Chondrocyte (in vitro differentiated cells): ENCODE results near the gene POLR3H. TPM values are rescaled to one million over a fixed set of nuclear protein-coding genes. Genes with fewer than 3 reads are reported as not detected.

Experiments
- DNase-seq: peaks from one replicate; pipeline ENCODE4 v3.0.0; 2021; ENCODE audit warnings: mixed read lengths, low spot score
- H3K27ac Mint-ChIP-seq: one replicate; pipeline ENCODE4 v1.8.0; 2021; ENCODE audit warnings: mild to moderate bottlenecking, moderate library complexity, mixed read lengths; ENCODE audit not compliant: unreplicated experiment
- H3K27me3 Mint-ChIP-seq: 2 replicates; pipeline ENCODE4 v1.8.0; 2021; ENCODE audit warnings: low read depth, mixed read lengths
- H3K36me3 Mint-ChIP-seq: 2 replicates; pipeline ENCODE4 v1.8.0; 2021; ENCODE audit warnings: low read depth, mixed read lengths
- H3K4me1 Mint-ChIP-seq: 2 replicates; pipeline ENCODE4 v1.8.0; 2021; ENCODE audit warnings: low read depth, mild to moderate bottlenecking, mixed read lengths
- H3K4me3 Mint-ChIP-seq: one replicate; pipeline ENCODE4 v1.8.0; 2021; ENCODE audit warnings: mild to moderate bottlenecking, moderate library complexity, mixed read lengths; ENCODE audit not compliant: unreplicated experiment
- H3K9me3 Mint-ChIP-seq: 2 replicates; pipeline ENCODE4 v1.8.0; 2021; ENCODE audit warnings: low read depth, mixed read lengths
- total RNA-seq: library from RNA; stranded (reverse); gene quantifications from 3 replicates; pipeline ENCODE4 v1.2.1, GENCODE V29; 2021
- TF ChIP-seq, protein P1 (sequence below): fragments of 200-600 bp; sonication (generic); IDR thresholded peaks from 2 replicates; pipeline ENCODE4 v1.5.0; 2021; ENCODE audit warnings: antibody characterized with exemption, mild to moderate bottlenecking, moderate library complexity

POLR3H gene
- total RNA-seq, 1 donor from 2014 or later, result 41.5 TPM

DNA sequence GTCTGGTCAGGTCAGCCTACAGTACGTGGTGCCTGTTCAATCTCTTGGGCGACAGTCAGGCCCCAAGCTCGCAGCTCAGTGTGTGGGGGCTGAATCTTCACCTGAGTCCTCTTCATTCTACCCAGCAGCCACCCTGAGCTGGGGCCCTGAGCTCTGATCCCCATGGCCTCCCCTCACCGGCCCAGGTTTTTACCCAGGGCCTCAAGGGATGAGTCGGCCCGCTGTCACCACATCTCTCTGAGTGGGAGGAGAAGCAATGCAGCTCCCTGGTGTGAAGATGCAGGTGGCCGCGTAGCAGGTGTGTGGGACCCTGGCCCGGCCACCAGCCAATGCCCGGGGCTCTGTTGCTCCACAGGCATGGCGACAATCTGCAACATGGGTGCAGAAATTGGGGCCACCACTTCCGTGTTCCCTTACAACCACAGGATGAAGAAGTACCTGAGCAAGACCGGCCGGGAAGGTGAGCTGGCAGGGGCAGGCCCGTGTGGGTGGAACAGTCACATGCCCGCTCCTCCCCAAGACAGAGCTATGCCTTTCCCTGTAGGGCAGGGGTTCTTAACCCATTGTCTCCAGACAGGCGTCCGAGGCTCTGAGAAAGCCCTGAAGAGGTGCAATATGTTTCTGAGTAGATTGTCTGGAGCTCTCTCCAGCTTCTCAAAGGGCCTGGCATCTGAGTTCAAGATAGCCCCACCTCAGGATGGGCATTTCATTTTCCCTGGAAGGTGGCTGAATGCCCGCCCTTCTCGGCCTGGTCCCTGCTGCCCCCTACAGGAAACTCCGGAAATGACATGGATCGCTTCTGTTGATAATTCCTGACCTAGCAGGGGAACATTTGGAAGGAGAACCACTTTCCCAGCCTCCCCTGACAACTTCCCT is 26.9 kb downstream of the POLR3H start:
- peaks cover 14% of the 10 kb centered on the region for H3K4me1 Mint-ChIP-seq
- no peaks in the 10 kb centered on the region for H3K9me3 Mint-ChIP-seq
- TF ChIP-seq, protein P1, sequence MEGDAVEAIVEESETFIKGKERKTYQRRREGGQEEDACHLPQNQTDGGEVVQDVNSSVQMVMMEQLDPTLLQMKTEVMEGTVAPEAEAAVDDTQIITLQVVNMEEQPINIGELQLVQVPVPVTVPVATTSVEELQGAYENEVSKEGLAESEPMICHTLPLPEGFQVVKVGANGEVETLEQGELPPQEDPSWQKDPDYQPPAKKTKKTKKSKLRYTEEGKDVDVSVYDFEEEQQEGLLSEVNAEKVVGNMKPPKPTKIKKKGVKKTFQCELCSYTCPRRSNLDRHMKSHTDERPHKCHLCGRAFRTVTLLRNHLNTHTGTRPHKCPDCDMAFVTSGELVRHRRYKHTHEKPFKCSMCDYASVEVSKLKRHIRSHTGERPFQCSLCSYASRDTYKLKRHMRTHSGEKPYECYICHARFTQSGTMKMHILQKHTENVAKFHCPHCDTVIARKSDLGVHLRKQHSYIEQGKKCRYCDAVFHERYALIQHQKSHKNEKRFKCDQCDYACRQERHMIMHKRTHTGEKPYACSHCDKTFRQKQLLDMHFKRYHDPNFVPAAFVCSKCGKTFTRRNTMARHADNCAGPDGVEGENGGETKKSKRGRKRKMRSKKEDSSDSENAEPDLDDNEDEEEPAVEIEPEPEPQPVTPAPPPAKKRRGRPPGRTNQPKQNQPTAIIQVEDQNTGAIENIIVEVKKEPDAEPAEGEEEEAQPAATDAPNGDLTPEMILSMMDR, result peak; percentile 91
- no peak for DNase-seq
- H3K36me3 Mint-ChIP-seq, result peaks cover 8% of the 10 kb centered on the region
- no peak overlapping the region for H3K4me3 Mint-ChIP-seq
- no peak overlapping the region for H3K27ac Mint-ChIP-seq
- H3K27me3 Mint-ChIP-seq, result no peaks in the 10 kb centered on the region

DNA sequence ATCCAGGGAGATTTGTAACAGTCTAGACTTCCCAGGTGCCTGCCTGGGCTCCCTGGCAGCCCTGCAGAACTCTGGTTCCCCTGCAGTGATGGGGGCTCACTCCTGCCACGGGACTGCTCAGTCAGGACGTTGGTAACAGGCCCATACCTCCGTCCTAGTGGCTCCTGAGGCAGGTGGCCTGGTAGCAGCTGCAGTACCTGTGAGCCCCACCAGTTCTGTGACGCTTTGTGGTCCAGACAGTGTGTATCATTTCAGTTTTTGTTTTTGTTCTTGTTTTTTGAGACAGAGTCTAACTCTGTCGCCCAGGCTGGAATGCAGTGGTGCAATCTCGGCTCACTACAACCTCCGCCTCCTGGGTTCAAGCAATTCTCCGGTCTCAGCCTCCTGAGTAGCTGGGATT is 27.8 kb downstream of the POLR3H start:
- Mint-ChIP-seq H3K4me1 (peaks cover 24% of the 10 kb centered on the region), H3K36me3 (peaks cover 8% of the 10 kb centered on the region), H3K27me3 (no peaks in the 10 kb centered on the region), H3K9me3 (no peaks in the 10 kb centered on the region), H3K27ac (no peak overlapping the region), H3K4me3 (no peak overlapping the region)
- TF ChIP-seq, protein P1, result no peak
- no peak for DNase-seq

DNA sequence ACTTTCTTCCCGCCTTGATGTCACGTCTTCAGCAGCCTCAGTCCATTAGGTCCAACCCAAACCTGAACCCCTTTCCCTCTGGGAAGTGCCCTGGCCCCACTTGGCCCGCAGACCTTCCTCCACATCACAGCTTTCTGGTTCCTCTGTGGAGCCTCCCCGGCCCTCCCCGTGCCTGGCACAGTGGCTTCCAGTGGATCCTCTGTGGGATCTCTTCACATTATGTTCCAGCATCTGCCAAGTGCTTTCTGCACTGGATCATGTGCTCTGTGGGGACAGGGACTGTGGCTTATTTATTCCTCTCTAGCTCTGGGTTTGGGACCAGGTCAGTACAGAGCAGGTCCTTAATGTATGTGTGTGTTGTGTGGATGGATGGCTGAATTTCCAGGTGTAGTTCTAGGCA is 30.9 kb downstream of the POLR3H start:
- no peaks in the 10 kb centered on the region for H3K27me3 Mint-ChIP-seq
- H3K36me3 Mint-ChIP-seq, result peaks cover 8% of the 10 kb centered on the region
- H3K4me3 Mint-ChIP-seq, result no peak overlapping the region
- peak overlapping the region; percentile 96 for H3K27ac Mint-ChIP-seq
- DNase-seq, result no peak
- H3K4me1 Mint-ChIP-seq, result peaks cover 25% of the 10 kb centered on the region
- TF ChIP-seq, protein P1, result no peak
- H3K9me3 Mint-ChIP-seq, result no peaks in the 10 kb centered on the region

DNA sequence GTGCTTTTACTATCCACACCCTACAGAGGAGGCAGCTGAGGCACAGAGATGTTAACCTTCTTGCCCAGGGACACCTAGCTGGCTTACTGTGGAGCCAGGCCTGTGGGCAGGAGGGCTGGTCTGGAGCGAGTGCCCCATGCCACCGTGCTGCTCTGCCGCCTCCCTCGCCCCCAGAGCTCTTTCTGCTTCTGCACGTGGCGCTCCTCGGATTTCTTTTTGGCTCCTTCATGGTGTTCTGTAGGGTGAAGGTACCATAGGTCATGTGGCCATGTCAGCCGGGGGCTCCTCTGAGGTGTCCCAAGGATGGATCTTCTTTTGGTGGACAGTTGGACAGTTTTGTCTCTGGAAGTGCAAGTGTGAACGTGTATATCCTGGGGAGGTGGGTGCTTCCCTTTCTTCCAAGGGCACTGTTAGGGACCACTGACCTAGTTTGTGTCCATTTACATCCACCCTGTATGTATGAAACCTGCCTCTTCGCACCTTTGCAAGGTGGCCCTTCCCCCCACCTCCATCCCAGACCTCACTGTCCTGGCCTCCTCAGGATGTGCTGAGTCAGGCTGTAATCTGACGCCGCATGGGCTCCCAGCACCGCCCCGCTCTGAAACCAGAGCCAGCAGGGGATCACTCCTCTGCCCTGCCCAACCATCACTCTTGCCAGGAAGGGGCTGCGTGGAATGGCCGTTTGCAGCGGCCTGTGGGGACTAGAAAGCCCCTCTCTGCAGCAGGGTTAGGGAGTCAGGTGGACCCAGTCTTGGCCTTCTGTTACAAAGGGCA is 31.7 kb downstream of the POLR3H start:
- TF ChIP-seq, protein P1, result no peak
- DNase-seq, result no peak
- H3K27me3 Mint-ChIP-seq, result no peaks in the 10 kb centered on the region
- no peaks in the 10 kb centered on the region for H3K9me3 Mint-ChIP-seq
- no peak overlapping the region for H3K4me3 Mint-ChIP-seq
- peak overlapping the region; percentile 96 for H3K27ac Mint-ChIP-seq
- peaks cover 10% of the 10 kb centered on the region for H3K36me3 Mint-ChIP-seq
- peaks cover 25% of the 10 kb centered on the region for H3K4me1 Mint-ChIP-seq

DNA sequence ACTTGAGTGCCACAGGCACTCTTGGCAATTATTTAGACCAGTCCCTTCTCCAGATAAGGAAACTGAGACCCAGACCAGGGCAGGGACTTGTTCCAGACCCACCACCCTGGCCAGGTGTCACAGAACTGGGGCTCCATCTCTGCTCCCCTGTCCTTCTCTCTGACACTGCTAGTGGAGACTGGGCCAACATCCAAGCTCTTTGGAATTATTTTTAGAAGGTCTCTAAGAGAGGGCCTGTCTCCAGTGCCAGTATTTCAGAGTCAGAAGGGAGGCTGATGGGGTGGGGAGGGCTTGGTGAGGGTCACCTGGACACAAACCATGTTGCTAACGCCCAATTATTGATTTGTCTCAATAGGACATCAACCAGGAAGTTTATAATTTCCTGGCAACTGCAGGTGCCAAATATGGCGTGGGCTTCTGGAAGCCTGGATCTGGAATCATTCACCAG is 32.7 kb downstream of the POLR3H start:
- Mint-ChIP-seq H3K9me3 (no peaks in the 10 kb centered on the region), H3K27ac (peak overlapping the region; percentile 5), H3K4me3 (no peak overlapping the region), H3K4me1 (peaks cover 25% of the 10 kb centered on the region), H3K27me3 (no peaks in the 10 kb centered on the region), H3K36me3 (peaks cover 10% of the 10 kb centered on the region)
- TF ChIP-seq, protein P1, result no peak
- no peak for DNase-seq
